Measurements from ENCODE around the gene DYNC1I1. TPM values are rescaled to one million over a fixed set of nuclear protein-coding genes. Genes with fewer than 3 reads are reported as not detected.

The DYNC1I1 gene
- total and polyA plus RNA-seq, 4 donors, result 0.28 to 0.67 (median 0.39) TPM

- Histone ChIP-seq H3K4me3 (ENCODE audit: low read depth in 1 of 3, low read length in 3 of 3) (no peak overlapping the region), H3K27ac (ENCODE audit: low read depth in 1 of 2, low read length in 2 of 2) (no peak overlapping the region), H3K27me3 (ENCODE audit: control insufficient read depth in 4 of 4, insufficient read depth in 4 of 4, low read length in 3 of 4) (no peaks in the 10 kb centered on the region), H3K9ac (ENCODE audit: low read depth in 1 of 2, low read length in 2 of 2) (no peak overlapping the region), H3K4me1 (ENCODE audit: control insufficient read depth in 4 of 4, insufficient read depth in 4 of 4, low read length in 3 of 4) (no peaks in the 10 kb centered on the region), H3K9me3 (ENCODE audit: control insufficient read depth in 4 of 4, low read length in 3 of 4) (no peaks in the 10 kb centered on the region), H3K36me3 (ENCODE audit: control insufficient read depth in 4 of 4, insufficient read depth in 3 of 4, low read depth in 1 of 4, low read length in 3 of 4) (no peaks in the 10 kb centered on the region)
- DNase-seq (ENCODE audit: low spot score), result no peak
- TF ChIP-seq REST (IDR thresholded peaks at IDR 0.05), result no peak
- TF ChIP-seq FOXA1 (IDR thresholded peaks at IDR 0.05), result no peak
- no peak for TF ChIP-seq SP1 (IDR thresholded peaks at IDR 0.05)
- TF ChIP-seq HNF4G (IDR thresholded peaks at IDR 0.05), result no peak
- no peak for TF ChIP-seq YY1 (IDR thresholded peaks at IDR 0.05)
- TF ChIP-seq CTCF (IDR thresholded peaks at IDR 0.05; ENCODE audit: low read depth, low read length, missing input control), result no peak
- TF ChIP-seq TAF1 (conservative IDR thresholded peaks at IDR 0.05), result no peak
- no peak for TF ChIP-seq GABPA (IDR thresholded peaks at IDR 0.05 in 1 of 2, conservative IDR thresholded peaks at IDR 0.05 in 1 of 2)
- no peak for TF ChIP-seq FOXA2 (IDR thresholded peaks at IDR 0.05)
- no peak for TF ChIP-seq ZBTB33 (IDR thresholded peaks at IDR 0.05)
- no peak for TF ChIP-seq ATF3 (IDR thresholded peaks at IDR 0.05)
- TF ChIP-seq MAX (IDR thresholded peaks at IDR 0.05), result no peak
- TF ChIP-seq JUND (IDR thresholded peaks at IDR 0.05), result no peak
- no peak for TF ChIP-seq NR2F2 (IDR thresholded peaks at IDR 0.05)
- TF ChIP-seq RAD21 (IDR thresholded peaks at IDR 0.05), result no peak
- no peak for TF ChIP-seq RXRA (IDR thresholded peaks at IDR 0.05)
- TF ChIP-seq HNF4A (conservative IDR thresholded peaks at IDR 0.05), result no peak
- 99% methylated on average over 1 of the region's 1 CpG for WGBS
Observed at GRCh38 chr7:96084881-96085553, 312.7 kb downstream of the DYNC1I1 start.
